GM12878 (cell line): ENCODE measurements around the gene AHNAK. TPM values are rescaled to one million over a fixed set of nuclear protein-coding genes. Genes with fewer than 3 reads are reported as not detected.
A peak's percentile ranks its signal among the peaks of the same experiment; 100 is the strongest.

Source experiments
- ATAC-seq: fragments of 200-7000 bp; cut with Tn5 transposase; 3 replicates; pipeline ENCODE4 v1.9.1; 2020; ENCODE audit warnings: mild to moderate bottlenecking, moderate library complexity
- BruUV-seq: library from RNA; stranded (reverse); fragments of 400-500 nt; replicated peaks from 2 replicates; lab custom pipeline; 2021; lab: Mats Ljungman, UMichigan
- CTCF ChIA-PET: fragments of 300-600 bp; sonication (Branson Sonifier 250); formaldehyde crosslinking; extraction: SDS; loops from one replicate; lab custom pipeline; 2021; ENCODE audit warnings: inconsistent platforms; lab: Yijun Ruan, JAX
- POLR2A ChIA-PET: fragments of 350-600 bp; formaldehyde crosslinking; extraction: SDS; loops from one replicate; lab custom pipeline; 2021; ENCODE audit warnings: inconsistent platforms; lab: Charles Lee
- RAD21 ChIA-PET: fragments of 300-600 bp; sonication (Branson Sonifier 250); formaldehyde crosslinking; loops from one replicate; lab custom pipeline; 2023; ENCODE audit warnings: antibody characterized with exemption; ENCODE audit not compliant: unreplicated experiment; lab: Charles Lee
- SMC1A ChIA-PET: fragments of 300-600 bp; sonication (Branson Sonifier 250); formaldehyde crosslinking; loops from one replicate; lab custom pipeline; 2023; ENCODE audit not compliant: unreplicated experiment, uncharacterized antibody; lab: Charles Lee
- DNase-seq: peaks from one replicate; pipeline ENCODE4 v3.0.0-alpha.2; 2011; ENCODE audit warnings: low read depth, low spot score
- FAIRE-seq: peaks from 3 replicates; lab custom pipeline; 2011; peaks lifted over from hg19 to GRCh38; lab: Jason Lieb, UNC
- H2AFZ ChIP-seq: 2 replicates; pipeline ENCODE4 v1.6.0; 2011; ENCODE audit warnings: low read depth, low read length, control low read depth; ENCODE audit not compliant: control insufficient read depth
- H3K27ac ChIP-seq: 2 replicates; pipeline ENCODE4 v1.5.1; 2011; ENCODE audit warnings: control low read depth; ENCODE audit not compliant: control insufficient read depth, insufficient read depth
- H3K27me3 ChIP-seq, 2 experiments: replicated peaks in 1 of 2; 2 replicates each; pipeline versions ENCODE4 v1.6.0 to v1.6.1; 2011; ENCODE audit warnings: low read length in 1 of 2; ENCODE audit not compliant: control insufficient read depth in 2 of 2, insufficient read depth in 2 of 2
- H3K36me3 ChIP-seq, 2 experiments: 2 replicates each; pipeline ENCODE4 v1.5.1; 2011; ENCODE audit warnings: low read length in 1 of 2; ENCODE audit not compliant: control insufficient read depth in 2 of 2, insufficient read depth in 2 of 2
- H3K4me1 ChIP-seq: 2 replicates; pipeline ENCODE4 v1.6.1; 2011; ENCODE audit warnings: mild to moderate bottlenecking, low read length, moderate library complexity, mixed read lengths; ENCODE audit not compliant: control insufficient read depth, insufficient read depth
- H3K4me2 ChIP-seq: 2 replicates; pipeline ENCODE4 v1.6.0; 2011; ENCODE audit warnings: control low read depth; ENCODE audit not compliant: control insufficient read depth, insufficient read depth
- H3K4me3 ChIP-seq: fragments of 200-600 bp; sonication (generic); 2 replicates; pipeline ENCODE4 v1.5.1; 2016
- H3K79me2 ChIP-seq: 2 replicates; pipeline ENCODE4 v1.6.0; 2011; ENCODE audit warnings: low read length; ENCODE audit not compliant: control insufficient read depth, insufficient read depth
- H3K9ac ChIP-seq: 2 replicates; pipeline ENCODE4 v1.8.0; 2011; ENCODE audit warnings: low read length, control low read depth, mixed read lengths; ENCODE audit not compliant: control insufficient read depth, insufficient read depth
- H3K9me3 ChIP-seq: replicated peaks from 3 replicates; pipeline ENCODE4 v1.5.1; 2011; ENCODE audit warnings: mild to moderate bottlenecking, low read length; ENCODE audit not compliant: control insufficient read depth, insufficient read depth
- H4K20me1 ChIP-seq: 2 replicates; pipeline ENCODE4 v1.6.0; 2011; ENCODE audit not compliant: control insufficient read depth, insufficient read depth
- CEBPB ChIP-seq, 2 experiments: fragments of 150-350 bp in 1 of 2; IDR thresholded peaks; 2 replicates each; pipeline ENCODE4 v1.6.1; 2012 to 2014; ENCODE audit warnings: low read depth in 2 of 2, low read length in 2 of 2, borderline replicate concordance in 1 of 2, inconsistent platforms in 1 of 2
- EGR1 ChIP-seq, 2 experiments: IDR thresholded peaks; 1 replicate in 1 of 2; 2 replicates in 1 of 2; pipeline ENCODE4 v1.6.1; 2011 to 2012; ENCODE audit warnings: low read depth in 2 of 2, low read length in 2 of 2, borderline replicate concordance in 1 of 2, mild to moderate bottlenecking in 1 of 2, moderate library complexity in 1 of 2
- GABPA ChIP-seq: IDR thresholded peaks from 2 replicates; pipeline ENCODE4 v1.6.1; 2014; ENCODE audit warnings: antibody characterized with exemption, low read depth, mild to moderate bottlenecking, inconsistent platforms
- GATAD2B ChIP-seq: fragments of 450-650 bp; conservative IDR thresholded peaks from 2 replicates; pipeline ENCODE4 v1.6.1; 2017; ENCODE audit warnings: low read depth, mild to moderate bottlenecking, moderate library complexity
- KAT2A ChIP-seq: conservative IDR thresholded peaks from 2 replicates; pipeline ENCODE4 v1.6.1; 2011; ENCODE audit warnings: low read depth, low read length; ENCODE audit not compliant: control insufficient read depth
- KLF5 ChIP-seq: fragments of 450-650 bp; IDR thresholded peaks from 2 replicates; pipeline ENCODE4 v1.6.1; 2014; ENCODE audit warnings: mild to moderate bottlenecking; ENCODE audit not compliant: partially characterized antibody
- NBN ChIP-seq: fragments of 450-650 bp; IDR thresholded peaks from 2 replicates; pipeline ENCODE4 v1.6.1; 2016
- NFYB ChIP-seq: IDR thresholded peaks from 2 replicates; pipeline ENCODE4 v1.6.1; 2011; ENCODE audit warnings: low read depth, mild to moderate bottlenecking, low read length, improper control_type of control experiment, moderate library complexity; ENCODE audit not compliant: insufficient read depth
- SRF ChIP-seq, 2 experiments: IDR thresholded peaks; 2 replicates each; pipeline ENCODE4 v1.6.1; 2011; ENCODE audit warnings: low read depth in 2 of 2, low read length in 2 of 2, mild to moderate bottlenecking in 1 of 2, moderate library complexity in 1 of 2
- STAT1 ChIP-seq: fragments of 450-650 bp; conservative IDR thresholded peaks from 2 replicates; pipeline ENCODE4 v1.6.1; 2014; ENCODE audit warnings: antibody characterized with exemption, mild to moderate bottlenecking
- TCF3 ChIP-seq: IDR thresholded peaks from 2 replicates; pipeline ENCODE4 v1.6.1; 2012; ENCODE audit warnings: low read depth, mild to moderate bottlenecking, low read length, borderline replicate concordance; ENCODE audit not compliant: insufficient read depth
- WGBS: methylation state at CpG from one replicate; pipeline ENCODE4 v1.1.6; 2016; ENCODE audit warnings: low lambda C conversion rate; ENCODE audit not compliant: insufficient replicate concordance, insufficient coverage; ENCODE audit errors: missing lambda C conversion rate; 5-methylcytosine and 5-hydroxymethylcytosine counted together
- in situ Hi-C: fragments of 300-500 bp; cut with MboI; formaldehyde crosslinking; loops from 9 replicates; pipeline ENCODE4 v1.14.3; 2018; ENCODE audit warnings: mixed read lengths
- intact Hi-C: fragments of 100-400 bp; cut with micrococcal nuclease; formaldehyde crosslinking; loops from one replicate; pipeline ENCODE4 v1.14.2; 2022; ENCODE audit not compliant: unreplicated experiment
- polyA plus RNA-seq, 11 experiments: library from polyadenylated mRNA; depleted of rRNA in 4 of 11; unstranded in 6 of 11; stranded (reverse) in 5 of 11; fragments of >200 nt; fragmentation: Nextera tagmentation in 4 of 11; fragmentation: Illumina TruSeq in 1 of 11; extraction: Ambion mirVana in 4 of 11; extraction: Trizol in 1 of 11; gene quantifications; 1 replicate in 1 of 11; 2 replicates in 10 of 11; pipeline versions ENCODE4 v1.2.1 to v1.2.3, GENCODE V29; 2011 to 2016; ENCODE audit warnings: inconsistent platforms in 2 of 11, missing spikeins in 2 of 11, low read depth in 1 of 11
- total RNA-seq, 4 experiments: library from RNA; depleted of rRNA in 3 of 4; stranded (reverse); fragments of >200 nt in 3 of 4; fragmentation: Illumina TruSeq in 1 of 4; extraction: Trizol in 1 of 4; gene quantifications; 2 replicates each; pipeline versions ENCODE4 v1.2.1 to v1.2.3, GENCODE V29; 2013 to 2021
- TF ChIP-seq, protein P1 (sequence below): fragments of 450-650 bp; IDR thresholded peaks from 2 replicates; pipeline ENCODE4 v1.6.1; 2014; ENCODE audit warnings: mild to moderate bottlenecking
- TF ChIP-seq, protein P2 (sequence below): fragments of 450-650 bp; IDR thresholded peaks from 2 replicates; pipeline ENCODE4 v1.6.1; 2018; ENCODE audit warnings: mild to moderate bottlenecking, low read depth, moderate library complexity; ENCODE audit not compliant: partially characterized antibody
- TF ChIP-seq, protein P3 (sequence below): IDR thresholded peaks from 2 replicates; pipeline ENCODE4 v1.6.1; 2011; ENCODE audit warnings: borderline replicate concordance, low read depth, mild to moderate bottlenecking, moderate library complexity, low read length; ENCODE audit not compliant: insufficient read depth, poor library complexity, severe bottlenecking

AHNAK gene
- total and polyA plus RNA-seq, 10 of the 15 experiments (the other 5 are each of a cell fraction or from before 2014, with no cell fraction given) = 0.76 to 90.3 (median 19.4) TPM

- TF ChIP-seq TCF3 = 0 out of 2 replicates have a peak, but pooled peaks have one; percentile 31
Observed at GRCh38 chr11:62538470-62539237, 8.0 kb downstream of the AHNAK start (continued).

GRCh38 chr11:62536301-62536957, 10.2 kb downstream of the AHNAK start:
- H3K4me3 ChIP-seq = no peak overlapping the region
- peaks cover 34% of the 10 kb centered on the region for H3K79me2 ChIP-seq
- intact Hi-C loops (no loop called here), in situ Hi-C loops (no loop called here)
- no peak for ATAC-seq
- no peak overlapping the region for H3K4me2 ChIP-seq
- no TSS peak for BruUV-seq
- no peak overlapping the region for H2AFZ ChIP-seq
- H3K9me3 ChIP-seq = no peaks in the 10 kb centered on the region
- ChIA-PET CTCF (interaction anchor here (1.7 kb wide), 1 partner anchor 142 kb away, joined by 7 read pairs; no protein-coding TSS in a partner anchor), RAD21 (no interaction called here), POLR2A (no interaction called here), SMC1A (no interaction called here)
- no peak for FAIRE-seq
- no peaks in the 10 kb centered on the region for H3K27me3 ChIP-seq
- 79% methylated on average over 18 of the region's 21 CpGs for WGBS
- no peak overlapping the region for H3K9ac ChIP-seq
- H4K20me1 ChIP-seq = no peaks in the 10 kb centered on the region; the same call in 1 of the 2 replicates
- peaks cover 33% of the 10 kb centered on the region for H3K4me1 ChIP-seq
- no peak for DNase-seq
- H3K27ac ChIP-seq = no peak overlapping the region
- peaks cover 6 to 20% of the 10 kb centered on the region in 2 experiments; a peak in 3 of 4 replicates for H3K36me3 ChIP-seq
- TF ChIP-seq KLF5 (no peak), KAT2A (no peak), GATAD2B (no peak), GABPA (no peak), NBN (no peak), SRF (IDR thresholded peaks at IDR 0.05; ENCODE audit: low read depth in 2 of 2, low read length in 2 of 2) (no peak), NFYB (no peak), EGR1 (IDR thresholded peaks at IDR 0.05; ENCODE audit: borderline replicate concordance in 1 of 2, low read depth in 2 of 2, low read length in 2 of 2) (no peak), STAT1 (no peak), CEBPB (IDR thresholded peaks at IDR 0.05; ENCODE audit: borderline replicate concordance in 1 of 2, low read depth in 2 of 2, low read length in 2 of 2) (no peak)
- TF ChIP-seq, protein P1, sequence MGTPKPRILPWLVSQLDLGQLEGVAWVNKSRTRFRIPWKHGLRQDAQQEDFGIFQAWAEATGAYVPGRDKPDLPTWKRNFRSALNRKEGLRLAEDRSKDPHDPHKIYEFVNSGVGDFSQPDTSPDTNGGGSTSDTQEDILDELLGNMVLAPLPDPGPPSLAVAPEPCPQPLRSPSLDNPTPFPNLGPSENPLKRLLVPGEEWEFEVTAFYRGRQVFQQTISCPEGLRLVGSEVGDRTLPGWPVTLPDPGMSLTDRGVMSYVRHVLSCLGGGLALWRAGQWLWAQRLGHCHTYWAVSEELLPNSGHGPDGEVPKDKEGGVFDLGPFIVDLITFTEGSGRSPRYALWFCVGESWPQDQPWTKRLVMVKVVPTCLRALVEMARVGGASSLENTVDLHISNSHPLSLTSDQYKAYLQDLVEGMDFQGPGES = no peak
- TF ChIP-seq, protein P2, sequence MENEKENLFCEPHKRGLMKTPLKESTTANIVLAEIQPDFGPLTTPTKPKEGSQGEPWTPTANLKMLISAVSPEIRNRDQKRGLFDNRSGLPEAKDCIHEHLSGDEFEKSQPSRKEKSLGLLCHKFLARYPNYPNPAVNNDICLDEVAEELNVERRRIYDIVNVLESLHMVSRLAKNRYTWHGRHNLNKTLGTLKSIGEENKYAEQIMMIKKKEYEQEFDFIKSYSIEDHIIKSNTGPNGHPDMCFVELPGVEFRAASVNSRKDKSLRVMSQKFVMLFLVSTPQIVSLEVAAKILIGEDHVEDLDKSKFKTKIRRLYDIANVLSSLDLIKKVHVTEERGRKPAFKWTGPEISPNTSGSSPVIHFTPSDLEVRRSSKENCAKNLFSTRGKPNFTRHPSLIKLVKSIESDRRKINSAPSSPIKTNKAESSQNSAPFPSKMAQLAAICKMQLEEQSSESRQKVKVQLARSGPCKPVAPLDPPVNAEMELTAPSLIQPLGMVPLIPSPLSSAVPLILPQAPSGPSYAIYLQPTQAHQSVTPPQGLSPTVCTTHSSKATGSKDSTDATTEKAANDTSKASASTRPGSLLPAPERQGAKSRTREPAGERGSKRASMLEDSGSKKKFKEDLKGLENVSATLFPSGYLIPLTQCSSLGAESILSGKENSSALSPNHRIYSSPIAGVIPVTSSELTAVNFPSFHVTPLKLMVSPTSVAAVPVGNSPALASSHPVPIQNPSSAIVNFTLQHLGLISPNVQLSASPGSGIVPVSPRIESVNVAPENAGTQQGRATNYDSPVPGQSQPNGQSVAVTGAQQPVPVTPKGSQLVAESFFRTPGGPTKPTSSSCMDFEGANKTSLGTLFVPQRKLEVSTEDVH = no peak
- TF ChIP-seq, protein P3, sequence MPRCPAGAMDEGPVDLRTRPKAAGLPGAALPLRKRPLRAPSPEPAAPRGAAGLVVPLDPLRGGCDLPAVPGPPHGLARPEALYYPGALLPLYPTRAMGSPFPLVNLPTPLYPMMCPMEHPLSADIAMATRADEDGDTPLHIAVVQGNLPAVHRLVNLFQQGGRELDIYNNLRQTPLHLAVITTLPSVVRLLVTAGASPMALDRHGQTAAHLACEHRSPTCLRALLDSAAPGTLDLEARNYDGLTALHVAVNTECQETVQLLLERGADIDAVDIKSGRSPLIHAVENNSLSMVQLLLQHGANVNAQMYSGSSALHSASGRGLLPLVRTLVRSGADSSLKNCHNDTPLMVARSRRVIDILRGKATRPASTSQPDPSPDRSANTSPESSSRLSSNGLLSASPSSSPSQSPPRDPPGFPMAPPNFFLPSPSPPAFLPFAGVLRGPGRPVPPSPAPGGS = no peak
